Tongue (tissue), 2 donors: ENCODE results near the gene PBLD. TPM values are rescaled to one million over a fixed set of nuclear protein-coding genes. Genes with fewer than 3 reads are reported as not detected.

Experiments
- DNase-seq: peaks from one replicate; pipeline ENCODE4 v3.0.0-alpha.2; 2015
- total RNA-seq: library from RNA; depleted of rRNA; stranded (reverse); fragments of >200 nt; gene quantifications from one replicate; pipeline ENCODE4 v1.2.3, GENCODE V29; 2014

The PBLD gene
- total RNA-seq, 1 donor from 2014 or later, result 4.4 TPM

DNA sequence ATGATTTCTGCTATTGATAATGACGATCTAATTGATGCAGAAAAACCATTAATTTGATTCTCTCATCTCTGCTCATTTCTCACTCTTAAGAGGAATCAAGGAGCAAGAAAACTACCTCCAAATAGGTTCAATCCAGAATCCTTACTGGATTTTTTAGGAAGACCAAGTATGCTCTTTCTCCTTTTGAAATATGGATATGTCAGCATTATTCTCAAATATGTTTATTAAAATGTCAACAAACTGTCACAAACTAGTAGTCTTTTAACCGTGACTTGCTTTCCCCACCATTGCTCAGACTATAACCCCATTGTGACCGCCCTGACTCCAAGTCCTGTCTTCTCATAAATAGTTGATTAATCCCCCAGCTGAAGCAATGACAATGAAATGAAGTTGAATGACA, 99.7 kb downstream of the PBLD start:
- no peak for DNase-seq

Other genes starting within 250 kb of the PBLD start
- gene MYPN, start 223.4 kb downstream of the PBLD start, total RNA-seq, result 92.0 TPM
- 0.82 TPM for gene ATOH7, start 100.8 kb downstream of the PBLD start, total RNA-seq
- 67.5 TPM for gene HNRNPH3, start 864 bp downstream of the PBLD start, total RNA-seq
- 26.1 TPM for gene RUFY2, start 74.3 kb upstream of the PBLD start, total RNA-seq
- gene DNA2, start 139.0 kb upstream of the PBLD start, total RNA-seq, result 12.0 TPM
- 10.9 TPM for gene SLC25A16, start 194.6 kb upstream of the PBLD start, total RNA-seq
- 25.8 TPM for gene TET1, start 227.4 kb upstream of the PBLD start, total RNA-seq